Ovary (tissue), 3 donors: ENCODE measurements around the gene HOXC11.

Experiments used
- CTCF ChIP-seq, 3 donors: fragments of 450-650 bp in 2 of 3; fragments of 200-600 bp in 1 of 3; IDR thresholded peaks; one replicate each; pipeline versions ENCODE4 v1.5.1 to v1.8.0; 2016 to 2022; ENCODE audit warnings: antibody characterized with exemption in 3 of 3, mild to moderate bottlenecking in 1 of 3
- EP300 ChIP-seq: sonication (generic); formaldehyde crosslinking; IDR thresholded peaks from one replicate; pipeline ENCODE4 v1.6.1; 2017; ENCODE audit warnings: antibody characterized with exemption
- donor health status: DM: no; HTN: no; CAD: no.

- TF ChIP-seq CTCF (IDR thresholded peaks at IDR 0.05) (no peak), EP300 (no peak)
These were observed 21.9 kb upstream of the HOXC11 start for GRCh38 chr12:53950789-53951576.
